ENCODE data around the gene OR10G3.

DNA sequence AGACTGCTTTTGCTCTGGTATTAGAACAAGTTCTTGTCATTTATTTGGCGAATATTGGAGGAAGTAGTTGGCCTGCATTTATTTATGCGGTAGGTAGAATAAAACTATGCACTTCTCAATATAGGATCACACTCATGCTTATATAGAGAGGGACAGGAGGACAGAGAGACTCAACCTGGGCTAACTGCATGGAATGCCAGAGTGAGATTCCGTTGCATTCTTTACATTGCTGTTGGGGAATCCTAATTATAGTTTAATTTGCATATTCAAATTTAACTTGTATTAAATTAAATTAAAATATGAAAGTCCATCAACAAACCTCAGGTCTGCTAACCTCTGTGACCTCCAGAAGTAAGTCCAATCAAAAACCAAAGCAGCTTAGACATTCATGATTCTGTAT, 26.6 kb downstream of the OR10G3 start:
- TF ChIP-seq CTCF (conservative IDR thresholded peaks at IDR 0.05) (no peak), ZFX (IDR thresholded peaks at IDR 0.05) (no peak)

All from C4-2B (cell line).